ENCODE measurements around the gene SEL1L3.

- TF ChIP-seq CTCF (IDR thresholded peaks at IDR 0.05) (no peak), MXI1 (IDR thresholded peaks at IDR 0.05; ENCODE audit: low read depth, low read length) (no peak), FOXJ3 (CRISPR knock-in tag; IDR thresholded peaks at IDR 0.05) (no peak), TCF12 (IDR thresholded peaks at IDR 0.05) (no peak), RXRA (IDR thresholded peaks at IDR 0.05; ENCODE audit: borderline replicate concordance, low read depth) (no peak), TAF1 (IDR thresholded peaks at IDR 0.05; ENCODE audit: borderline replicate concordance, low read depth, low read length) (no peak)
These were observed 27.4 kb downstream of the SEL1L3 start for GRCh38 chr4:25835384-25835783.
